ENCODE results near the gene EXTL1. TPM values are rescaled to one million over a fixed set of nuclear protein-coding genes. Genes with fewer than 3 reads are reported as not detected.

Gene EXTL1
- total RNA-seq, 4 donors from 2014 or later, result 0.08 to 0.81 (median 0.31) TPM; not detected in 1

DNA sequence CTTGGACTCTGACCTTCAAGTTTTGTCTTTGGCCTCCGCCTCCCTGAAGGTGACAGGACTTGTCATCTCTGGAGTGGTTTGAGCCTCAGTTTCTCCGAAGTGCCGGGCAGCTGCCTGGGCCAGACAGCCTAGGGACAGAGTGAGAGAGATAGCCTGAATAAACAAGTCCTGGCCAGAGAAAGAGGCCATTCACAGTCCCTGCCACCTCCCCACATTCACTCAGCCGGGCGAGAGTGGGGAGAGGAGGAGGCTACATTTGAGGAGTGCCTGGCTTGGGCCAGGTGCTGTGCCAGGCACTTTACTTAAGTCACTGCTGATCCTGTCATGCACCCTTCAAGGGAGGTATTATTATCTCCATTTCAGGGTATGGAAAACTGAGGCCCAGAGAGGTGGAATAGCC lies 3.5 kb downstream of the EXTL1 start:
- Histone ChIP-seq H3K9me3 (no peaks in the 10 kb centered on the region), H3K4me3 (no peak overlapping the region), H3K4me1 (peaks cover 0 to 23% (median 0%) of the 10 kb centered on the region in 3 donors), H3K27ac (no peak overlapping the region), H3K27me3 (no peaks in the 10 kb centered on the region), H3K36me3 (no peaks in the 10 kb centered on the region)
- no peak for ATAC-seq
- WGBS, 2 donors (ENCODE audit: low coverage in 1 of 2), result no CpG with 5 or more reads among the region's 5 CpGs
- TF ChIP-seq, protein P1, sequence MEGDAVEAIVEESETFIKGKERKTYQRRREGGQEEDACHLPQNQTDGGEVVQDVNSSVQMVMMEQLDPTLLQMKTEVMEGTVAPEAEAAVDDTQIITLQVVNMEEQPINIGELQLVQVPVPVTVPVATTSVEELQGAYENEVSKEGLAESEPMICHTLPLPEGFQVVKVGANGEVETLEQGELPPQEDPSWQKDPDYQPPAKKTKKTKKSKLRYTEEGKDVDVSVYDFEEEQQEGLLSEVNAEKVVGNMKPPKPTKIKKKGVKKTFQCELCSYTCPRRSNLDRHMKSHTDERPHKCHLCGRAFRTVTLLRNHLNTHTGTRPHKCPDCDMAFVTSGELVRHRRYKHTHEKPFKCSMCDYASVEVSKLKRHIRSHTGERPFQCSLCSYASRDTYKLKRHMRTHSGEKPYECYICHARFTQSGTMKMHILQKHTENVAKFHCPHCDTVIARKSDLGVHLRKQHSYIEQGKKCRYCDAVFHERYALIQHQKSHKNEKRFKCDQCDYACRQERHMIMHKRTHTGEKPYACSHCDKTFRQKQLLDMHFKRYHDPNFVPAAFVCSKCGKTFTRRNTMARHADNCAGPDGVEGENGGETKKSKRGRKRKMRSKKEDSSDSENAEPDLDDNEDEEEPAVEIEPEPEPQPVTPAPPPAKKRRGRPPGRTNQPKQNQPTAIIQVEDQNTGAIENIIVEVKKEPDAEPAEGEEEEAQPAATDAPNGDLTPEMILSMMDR (IDR thresholded peaks at IDR 0.05), result no peak
- TF ChIP-seq POLR2A (IDR thresholded peaks at IDR 0.05), result no peak
- no peak for TF ChIP-seq POLR2AphosphoS5 (IDR thresholded peaks at IDR 0.05)
- TF ChIP-seq EP300 (IDR thresholded peaks at IDR 0.05), result no peak

DNA sequence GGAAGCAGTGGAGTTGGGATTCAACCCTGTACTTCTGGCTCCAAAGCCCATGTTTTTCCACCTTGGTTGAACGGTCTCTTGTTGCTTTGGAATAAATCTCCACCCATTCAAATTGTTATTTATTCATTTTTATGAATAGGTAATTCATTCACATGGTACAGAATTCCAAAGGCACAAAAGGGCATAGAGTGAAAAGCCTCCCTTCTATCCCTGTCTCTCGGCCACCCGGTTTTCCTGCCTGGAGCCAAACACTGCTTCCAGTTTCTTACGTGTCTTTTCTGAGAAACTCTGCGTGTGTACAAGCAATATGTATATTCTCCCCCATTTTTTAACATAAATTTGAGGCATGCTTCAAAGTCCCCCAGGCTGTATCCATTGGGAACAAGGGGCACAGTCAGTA lies 3.9 kb downstream of the EXTL1 start:
- Histone ChIP-seq H3K4me1 (peaks cover 0 to 18% (median 0%) of the 10 kb centered on the region in 3 donors), H3K27me3 (no peaks in the 10 kb centered on the region), H3K36me3 (no peaks in the 10 kb centered on the region), H3K9me3 (no peaks in the 10 kb centered on the region), H3K4me3 (no peak overlapping the region), H3K27ac (no peak overlapping the region)
- 57 to 80% methylated on average over 4 to 5 of the region's 5 CpGs for WGBS, 2 donors (ENCODE audit: low coverage in 1 of 2)
- TF ChIP-seq, protein P1 (IDR thresholded peaks at IDR 0.05), result no peak
- no peak for TF ChIP-seq EP300 (IDR thresholded peaks at IDR 0.05)
- no peak for TF ChIP-seq POLR2A (IDR thresholded peaks at IDR 0.05)
- TF ChIP-seq POLR2AphosphoS5 (IDR thresholded peaks at IDR 0.05), result no peak
- ATAC-seq, result no peak

DNA sequence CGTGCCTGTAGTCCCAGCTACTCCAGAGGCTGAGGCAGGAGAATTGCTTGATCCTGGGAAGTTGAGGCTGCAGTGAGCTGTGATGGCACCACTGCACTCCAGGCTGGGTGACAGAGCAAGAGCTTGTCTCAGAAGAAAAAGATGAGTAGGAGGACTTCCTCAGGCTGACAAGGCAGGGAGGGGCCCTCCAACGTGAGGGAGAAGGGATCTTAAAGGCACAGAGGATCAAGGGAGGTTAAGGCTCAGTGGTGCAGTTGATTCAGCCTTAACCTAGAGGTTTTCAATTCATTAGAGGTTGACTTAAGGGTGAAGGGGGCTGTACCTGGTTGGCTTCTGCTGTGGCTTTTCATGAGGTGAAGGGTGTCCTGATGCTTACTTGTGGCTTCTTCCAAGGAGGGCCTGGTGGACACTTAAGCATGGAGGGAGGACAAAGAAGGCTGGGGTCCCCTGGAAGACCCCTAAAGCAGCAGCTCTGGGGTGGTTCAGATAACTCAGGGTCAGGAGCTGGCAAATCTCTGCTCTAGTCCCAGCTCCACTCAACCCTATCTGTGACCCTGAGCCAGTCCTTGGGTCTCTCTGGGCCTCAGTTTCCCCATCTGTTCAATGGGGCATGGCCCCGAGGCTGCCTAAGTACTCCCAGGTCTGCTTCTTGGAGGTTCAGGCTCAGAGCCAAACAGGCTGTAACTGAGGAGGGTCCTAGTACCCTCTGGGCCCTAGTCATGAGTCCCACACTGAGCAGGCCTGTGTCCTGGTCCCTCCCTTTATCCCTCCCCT lies 6.3 kb downstream of the EXTL1 start:
- Histone ChIP-seq H3K9me3 (no peaks in the 10 kb centered on the region), H3K27me3 (peaks cover 4% of the 10 kb centered on the region), H3K4me1 (no peaks in the 10 kb centered on the region), H3K27ac (no peak overlapping the region), H3K4me3 (no peak overlapping the region), H3K36me3 (no peaks in the 10 kb centered on the region)
- no peak for ATAC-seq
- TF ChIP-seq EP300 (IDR thresholded peaks at IDR 0.05), result no peak
- TF ChIP-seq, protein P1 (IDR thresholded peaks at IDR 0.05), result no peak
- no peak for TF ChIP-seq POLR2AphosphoS5 (IDR thresholded peaks at IDR 0.05)
- TF ChIP-seq POLR2A (IDR thresholded peaks at IDR 0.05), result no peak
- 17 to 31% methylated on average over 2 of the region's 3 CpGs for WGBS, 2 donors (ENCODE audit: low coverage in 1 of 2)

DNA sequence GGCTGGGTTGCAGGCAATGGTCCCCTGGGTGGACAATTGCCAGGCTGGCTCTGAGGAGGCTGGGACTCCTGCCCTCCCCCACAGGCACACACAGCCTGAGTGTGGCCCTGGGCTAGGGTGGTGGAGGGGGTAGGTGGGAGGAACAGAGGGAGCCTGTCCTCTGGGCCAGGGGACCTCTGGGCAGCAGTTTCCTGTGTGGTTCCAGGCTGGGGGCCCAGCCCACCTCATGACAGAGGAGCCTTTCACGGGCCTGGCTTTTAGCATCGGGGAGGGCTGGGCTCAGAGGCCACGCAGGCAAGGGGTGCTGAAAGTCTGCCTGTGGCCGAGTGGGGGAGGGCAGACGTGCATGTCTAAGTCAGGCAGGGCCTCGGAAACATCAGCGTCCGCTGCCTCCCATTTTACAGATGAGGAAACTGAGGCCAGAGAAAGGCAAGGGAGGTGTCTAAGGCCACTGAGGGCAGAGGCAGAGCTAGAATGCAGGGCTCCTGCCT lies 7.0 kb downstream of the EXTL1 start:
- Histone ChIP-seq H3K27me3 (peaks cover 10% of the 10 kb centered on the region), H3K4me3 (no peak overlapping the region), H3K4me1 (no peaks in the 10 kb centered on the region), H3K27ac (no peak overlapping the region), H3K9me3 (no peaks in the 10 kb centered on the region), H3K36me3 (no peaks in the 10 kb centered on the region)
- 80% methylated on average over 2 of the region's 8 CpGs; no CpG with 5 or more reads in 1 of the 2 donors for WGBS, 2 donors (ENCODE audit: low coverage in 1 of 2)
- TF ChIP-seq EP300 (IDR thresholded peaks at IDR 0.05) (no peak), POLR2AphosphoS5 (IDR thresholded peaks at IDR 0.05) (no peak)
- TF ChIP-seq, protein P1 (IDR thresholded peaks at IDR 0.05), result no peak
- ATAC-seq, result no peak
